Lower lobe of right lung (tissue), 2 donors: ENCODE data around the gene CASKIN1. TPM values are rescaled to one million over a fixed set of nuclear protein-coding genes. Genes with fewer than 3 reads are reported as not detected.
A peak's percentile ranks its signal among the peaks of the same experiment; 100 is the strongest.

Source experiments
- ATAC-seq, 2 donors: fragments of 200-7000 bp; cut with Tn5 transposase; one replicate each; pipeline ENCODE4 v1.9.1; 2020 to 2022; ENCODE audit warnings: mild to moderate bottlenecking in 2 of 2, moderate library complexity in 2 of 2
- DNase-seq: peaks from one replicate; pipeline ENCODE4 v3.0.0-alpha.2; 2020
- H3K27ac ChIP-seq: fragments of 200-600 bp; one replicate; pipeline ENCODE4 v1.8.0; 2022
- H3K27me3 ChIP-seq: fragments of 200-600 bp; one replicate; pipeline ENCODE4 v1.8.0; 2022; ENCODE audit warnings: low read depth
- H3K36me3 ChIP-seq: fragments of 200-600 bp; one replicate; pipeline ENCODE4 v1.8.0; 2022; ENCODE audit warnings: mild to moderate bottlenecking
- H3K4me1 ChIP-seq: fragments of 200-600 bp; one replicate; pipeline ENCODE4 v1.8.0; 2022
- H3K4me3 ChIP-seq: fragments of 200-600 bp; one replicate; pipeline ENCODE4 v1.8.0; 2022; ENCODE audit warnings: mild to moderate bottlenecking
- H3K9me3 ChIP-seq: fragments of 200-600 bp; one replicate; pipeline ENCODE4 v1.8.0; 2022
- CTCF ChIP-seq: fragments of 200-600 bp; IDR thresholded peaks from one replicate; pipeline ENCODE4 v1.8.0; 2022; ENCODE audit warnings: antibody characterized with exemption, mild to moderate bottlenecking
- intact Hi-C: fragments of 100-400 bp; cut with DNase I; formaldehyde crosslinking; loops from one replicate; pipeline ENCODE4 v1.11.0; 2022
- total RNA-seq: library from RNA; stranded (reverse); fragmentation: NEBNext Ultra II Directional; extraction: Animal tissue kit (Norgen Biotek cat#: 25700); gene quantifications from one replicate; pipeline ENCODE4 v1.2.1, GENCODE V29; 2021
- donor health status: DM: no; HTN: yes; CAD: no; lungs with severe emphysema.

The CASKIN1 gene
- total RNA-seq, 1 donor from 2014 or later, result 0.09 TPM

DNA sequence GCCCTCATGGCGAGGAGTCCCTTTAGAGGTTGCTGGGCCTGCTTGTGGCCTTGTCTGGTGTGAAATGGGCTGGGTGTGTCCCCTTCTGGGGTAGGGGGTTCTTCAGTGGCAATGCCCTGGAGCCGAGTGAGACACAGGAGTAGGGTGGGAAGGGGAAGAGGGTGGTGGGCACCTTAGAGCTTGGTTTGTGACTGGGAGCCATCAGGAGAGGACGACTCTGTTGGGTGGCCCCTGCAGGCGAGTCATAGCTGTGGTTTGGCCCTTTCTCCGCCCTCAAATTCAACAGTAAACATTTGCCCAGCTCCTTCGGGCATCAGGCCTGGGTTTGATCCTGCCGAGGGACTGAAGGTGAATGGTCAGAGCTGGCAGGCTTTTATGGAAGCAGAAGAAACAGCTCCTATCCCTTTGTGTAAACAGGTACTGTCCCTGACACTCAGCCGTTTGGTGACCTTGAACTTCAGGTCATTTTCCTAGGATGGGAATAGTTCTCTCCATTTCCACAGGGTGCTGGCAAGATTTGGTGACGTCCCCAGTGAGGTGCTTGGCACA lies 29.9 kb upstream of the CASKIN1 start:
- DNase-seq (no peak), ATAC-seq (no peak)
- intact Hi-C loops, result no loop called here
- no peak overlapping the region for H3K27ac ChIP-seq
- no peaks in the 10 kb centered on the region for H3K27me3 ChIP-seq
- no peaks in the 10 kb centered on the region for H3K9me3 ChIP-seq
- peaks cover 20% of the 10 kb centered on the region for H3K4me1 ChIP-seq
- no peak for TF ChIP-seq CTCF
- peaks cover 32% of the 10 kb centered on the region for H3K36me3 ChIP-seq
- no peak overlapping the region for H3K4me3 ChIP-seq

- DNase-seq, result peak; percentile 69
- intact Hi-C loops, result no loop called here
- Histone ChIP-seq H3K36me3 (peaks cover 12% of the 10 kb centered on the region), H3K9me3 (no peaks in the 10 kb centered on the region), H3K27ac (peak overlapping the region; percentile 91), H3K4me3 (peak overlapping the region; percentile 99), H3K4me1 (peaks cover 20% of the 10 kb centered on the region), H3K27me3 (no peaks in the 10 kb centered on the region)
- ATAC-seq, result peak; percentile 62 to 69
- TF ChIP-seq CTCF, result no peak
Observed at GRCh38 chr16:2223942-2224486, 27.6 kb upstream of the CASKIN1 start.

DNA sequence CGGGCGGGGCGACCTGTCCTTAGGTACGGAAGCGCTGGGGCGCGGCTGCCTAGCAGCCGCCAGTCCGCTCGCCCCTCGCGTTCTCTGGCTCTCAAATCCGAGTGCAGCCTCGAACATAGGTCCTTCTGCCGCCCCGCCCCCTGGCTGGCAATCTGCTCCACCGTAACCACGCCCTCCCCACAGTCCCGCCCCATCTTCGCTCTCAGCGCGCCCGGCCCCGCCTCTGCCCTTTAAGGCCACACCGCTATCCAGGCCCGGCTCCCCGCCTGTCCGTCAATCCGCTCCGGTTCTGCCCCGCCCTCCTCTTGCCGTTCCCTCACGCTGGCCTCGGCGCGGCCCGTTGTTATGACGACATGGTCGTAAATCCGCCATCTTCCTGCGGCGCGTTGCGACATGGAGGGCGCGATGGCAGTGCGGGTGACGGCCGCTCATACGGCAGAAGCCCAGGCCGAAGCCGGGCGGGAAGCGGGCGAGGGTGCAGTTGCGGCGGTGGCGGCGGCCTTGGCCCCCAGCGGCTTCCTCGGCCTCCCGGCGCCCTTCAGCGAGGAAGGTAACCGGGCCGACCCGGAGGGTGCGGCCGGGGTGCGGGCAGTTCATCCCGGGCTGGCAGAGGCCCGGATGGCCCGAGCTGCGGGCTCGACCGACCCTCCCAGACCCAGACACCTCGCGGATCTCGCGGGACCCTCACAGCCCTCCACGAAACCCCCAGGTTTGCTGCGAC lies 27.0 kb upstream of the CASKIN1 start, which contains the start of gene E4F1:
TSS of gene E4F1 (plus strand) at position 371 of the 721 bp plus-strand sequence. CDS start at position 394, 23 bp downstream.
- H3K4me3 ChIP-seq, result peak within 1 kb of the TSS; percentile 99
- peaks cover 5% of the 10 kb centered on the region for H3K36me3 ChIP-seq
- no peak for TF ChIP-seq CTCF
- DNase-seq (peak; percentile 100), ATAC-seq (peak; percentile 99 to 100)
- intact Hi-C loops, result no loop called here
- H3K4me1 ChIP-seq, result peaks cover 20% of the 10 kb centered on the region
- H3K27me3 ChIP-seq, result no peaks in the 10 kb centered on the region
- peak within 1 kb of the TSS; percentile 91 for H3K27ac ChIP-seq
- H3K9me3 ChIP-seq, result no peaks in the 10 kb centered on the region

DNA sequence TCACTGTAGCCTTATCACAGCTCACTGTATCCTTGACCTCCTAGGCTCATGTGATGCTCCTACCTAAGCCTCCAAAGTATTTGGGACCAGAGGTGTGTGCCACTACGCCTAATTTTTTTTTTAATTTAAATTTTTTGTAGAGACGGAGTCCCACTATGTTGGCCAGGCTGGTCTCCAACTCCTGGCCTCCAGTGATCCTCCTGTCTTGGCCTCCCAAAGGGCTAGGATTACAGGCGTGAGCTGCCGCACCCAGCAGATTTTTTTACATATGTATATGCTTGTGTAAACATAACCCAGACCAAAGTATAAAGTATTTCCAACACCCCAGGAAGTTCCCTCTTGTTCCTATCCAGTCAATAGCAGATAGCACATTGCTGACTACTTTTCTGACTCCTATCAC lies 19.9 kb upstream of the CASKIN1 start:
- H3K27ac ChIP-seq, result no peak overlapping the region
- TF ChIP-seq CTCF, result no peak
- peaks cover 24% of the 10 kb centered on the region for H3K4me1 ChIP-seq
- ATAC-seq (no peak), DNase-seq (no peak)
- H3K9me3 ChIP-seq, result no peaks in the 10 kb centered on the region
- intact Hi-C loops, result no loop called here
- no peak overlapping the region for H3K4me3 ChIP-seq
- peaks cover 6% of the 10 kb centered on the region for H3K36me3 ChIP-seq
- H3K27me3 ChIP-seq, result no peaks in the 10 kb centered on the region

DNA sequence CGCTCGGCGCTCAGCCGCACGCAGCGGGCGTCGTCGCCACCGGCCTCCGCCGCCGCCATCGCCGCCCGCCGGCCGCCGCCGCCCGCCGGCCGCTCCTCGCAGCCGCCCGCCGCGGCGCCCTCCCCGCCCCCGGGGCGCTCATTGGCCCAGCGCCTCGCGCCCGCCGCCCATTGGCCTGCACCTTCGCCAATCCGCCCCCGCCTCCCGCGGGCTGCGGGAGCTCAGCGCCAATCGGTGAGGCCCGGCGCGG lies 18.2 kb upstream of the CASKIN1 start, which contains the start of gene PGP:
TSS of gene PGP (minus strand) at position 122 of the 250 bp plus-strand sequence. CDS start at position 59, 63 bp downstream.
- Histone ChIP-seq H3K4me1 (peaks cover 24% of the 10 kb centered on the region), H3K27ac (peak within 1 kb of the TSS; percentile 96), H3K27me3 (no peaks in the 10 kb centered on the region), H3K9me3 (no peaks in the 10 kb centered on the region), H3K4me3 (peak within 1 kb of the TSS; percentile 83), H3K36me3 (peaks cover 10% of the 10 kb centered on the region)
- ATAC-seq, result peak; percentile 94 to 96
- no peak for DNase-seq
- TF ChIP-seq CTCF, result no peak
- intact Hi-C loops, result no loop called here
